MM.1S (cell line): Measurements from ENCODE around the gene PRIMPOL.
A peak's percentile ranks its signal among the peaks of the same experiment; 100 is the strongest.
"Not testable (repeated sequence)": the region's sequence is repeated elsewhere in the genome, so short reads cannot be mapped to it uniquely, and the experiment has no call there.

ENCODE experiments used
- DNase-seq: peaks from one replicate; pipeline ENCODE4 v3.0.0-alpha.2; 2015
- H2AFZ ChIP-seq: fragments of 300-600 bp; sonication (generic); 2 replicates; pipeline ENCODE4 v1.6.0; 2016; ENCODE audit warnings: antibody characterized with exemption, low read length
- H3F3A ChIP-seq: fragments of 300-600 bp; sonication (generic); 2 replicates; pipeline ENCODE4 v1.6.1; 2016; ENCODE audit warnings: mild to moderate bottlenecking, antibody characterized with exemption, low read length, moderate library complexity, mixed read lengths; ENCODE audit not compliant: insufficient read depth
- H3K27ac ChIP-seq: fragments of 300-600 bp; sonication (generic); 2 replicates; pipeline ENCODE4 v1.5.1; 2016; ENCODE audit warnings: mild to moderate bottlenecking, low read length
- H3K27me3 ChIP-seq: fragments of 300-600 bp; sonication (generic); replicated peaks from 2 replicates; pipeline ENCODE4 v1.6.0; 2016; ENCODE audit warnings: low read length; ENCODE audit not compliant: insufficient read depth
- H3K36me3 ChIP-seq: fragments of 300-600 bp; sonication (generic); replicated peaks from 2 replicates; pipeline ENCODE4 v1.6.1; 2016; ENCODE audit warnings: mild to moderate bottlenecking, low read length, mixed read lengths; ENCODE audit not compliant: insufficient read depth
- H3K4me1 ChIP-seq: fragments of 300-600 bp; sonication (generic); 2 replicates; pipeline ENCODE4 v1.6.1; 2016; ENCODE audit warnings: low read length, mixed read lengths
- H3K4me2 ChIP-seq: fragments of 300-600 bp; sonication (generic); 2 replicates; pipeline ENCODE4 v1.6.0; 2016; ENCODE audit warnings: low read depth, low read length
- H3K4me3 ChIP-seq: fragments of 300-600 bp; sonication (generic); 2 replicates; pipeline ENCODE4 v1.5.1; 2016; ENCODE audit warnings: low read length, mixed read lengths
- H3K79me2 ChIP-seq: fragments of 300-600 bp; sonication (generic); 2 replicates; pipeline ENCODE4 v1.6.1; 2016; ENCODE audit warnings: mixed run types, low read length, mixed read lengths
- H3K9ac ChIP-seq: fragments of 300-600 bp; sonication (generic); 2 replicates; pipeline ENCODE4 v1.6.1; 2016; ENCODE audit warnings: low read length, mixed read lengths
- H3K9me2 ChIP-seq: fragments of 300-600 bp; sonication (generic); replicated peaks from 2 replicates; pipeline ENCODE4 v1.6.1; 2016; ENCODE audit warnings: mild to moderate bottlenecking, low read length, mixed read lengths; ENCODE audit not compliant: insufficient read depth
- H3K9me3 ChIP-seq: fragments of 300-600 bp; sonication (generic); replicated peaks from 2 replicates; pipeline ENCODE4 v1.6.1; 2016; ENCODE audit warnings: mild to moderate bottlenecking, low read length, mixed read lengths; ENCODE audit not compliant: insufficient read depth
- H4K20me1 ChIP-seq: fragments of 300-600 bp; sonication (generic); 2 replicates; pipeline ENCODE4 v1.6.1; 2016; ENCODE audit warnings: mild to moderate bottlenecking, low read length, moderate library complexity, mixed read lengths; ENCODE audit not compliant: insufficient read depth
- EZH2 ChIP-seq: fragments of 300-600 bp; sonication (generic); optimal IDR thresholded peaks from 2 replicates; pipeline ENCODE3; 2017; ENCODE audit warnings: low read depth, mild to moderate bottlenecking, antibody characterized with exemption, low read length, mixed read lengths
- EZH2phosphoT487 ChIP-seq: fragments of 300-600 bp; sonication (generic); IDR thresholded peaks from 2 replicates; pipeline ENCODE4 v1.6.1; 2018; ENCODE audit warnings: antibody characterized with exemption, low read length
- TF ChIP-seq, protein P1 (sequence below): fragments of 300-600 bp; sonication (generic); IDR thresholded peaks from 2 replicates; pipeline ENCODE4 v1.5.1; 2016; ENCODE audit warnings: antibody characterized with exemption, low read length, mixed read lengths

PRIMPOL gene

GRCh38 chr4:184649026-184649970, at the start of gene PRIMPOL, which contains the start of gene CASP3:
Gene PRIMPOL, plus strand, starts transcription at chr4:184649738. Its CDS starts 7,403 bp downstream, at chr4:184657141.
Gene CASP3, minus strand, starts transcription at chr4:184649447. Its CDS starts 10,994 bp downstream, at chr4:184638453.
- H3F3A ChIP-seq, result peaks cover 34% of the 10 kb centered on the region
- no peaks in the 10 kb centered on the region for H4K20me1 ChIP-seq
- peak within 1 kb of the TSS; percentile 90 for H3K4me3 ChIP-seq
- H2AFZ ChIP-seq, result peak within 1 kb of the TSS; percentile 79
- peak within 1 kb of the TSS; percentile 90 for H3K9ac ChIP-seq
- no peaks in the 10 kb centered on the region for H3K9me3 ChIP-seq
- peak within 1 kb of the TSS; percentile 74 for H3K27ac ChIP-seq
- DNase-seq, result peak; percentile 94
- H3K9me2 ChIP-seq, result no peaks in the 10 kb centered on the region
- peaks cover 5% of the 10 kb centered on the region; the same call in 1 of the 2 replicates for H3K36me3 ChIP-seq
- no peaks in the 10 kb centered on the region for H3K27me3 ChIP-seq
- TF ChIP-seq EZH2phosphoT487 (no peak), EZH2 (no peak)
- TF ChIP-seq, protein P1, sequence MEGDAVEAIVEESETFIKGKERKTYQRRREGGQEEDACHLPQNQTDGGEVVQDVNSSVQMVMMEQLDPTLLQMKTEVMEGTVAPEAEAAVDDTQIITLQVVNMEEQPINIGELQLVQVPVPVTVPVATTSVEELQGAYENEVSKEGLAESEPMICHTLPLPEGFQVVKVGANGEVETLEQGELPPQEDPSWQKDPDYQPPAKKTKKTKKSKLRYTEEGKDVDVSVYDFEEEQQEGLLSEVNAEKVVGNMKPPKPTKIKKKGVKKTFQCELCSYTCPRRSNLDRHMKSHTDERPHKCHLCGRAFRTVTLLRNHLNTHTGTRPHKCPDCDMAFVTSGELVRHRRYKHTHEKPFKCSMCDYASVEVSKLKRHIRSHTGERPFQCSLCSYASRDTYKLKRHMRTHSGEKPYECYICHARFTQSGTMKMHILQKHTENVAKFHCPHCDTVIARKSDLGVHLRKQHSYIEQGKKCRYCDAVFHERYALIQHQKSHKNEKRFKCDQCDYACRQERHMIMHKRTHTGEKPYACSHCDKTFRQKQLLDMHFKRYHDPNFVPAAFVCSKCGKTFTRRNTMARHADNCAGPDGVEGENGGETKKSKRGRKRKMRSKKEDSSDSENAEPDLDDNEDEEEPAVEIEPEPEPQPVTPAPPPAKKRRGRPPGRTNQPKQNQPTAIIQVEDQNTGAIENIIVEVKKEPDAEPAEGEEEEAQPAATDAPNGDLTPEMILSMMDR, result peak; percentile 22
- H3K4me2 ChIP-seq, result peak within 1 kb of the TSS; percentile 93
- H3K79me2 ChIP-seq, result peaks cover 62% of the 10 kb centered on the region
- peaks cover 29% of the 10 kb centered on the region for H3K4me1 ChIP-seq

GRCh38 chr4:184600982-184601381, 48.6 kb upstream of the PRIMPOL start:
- H3K4me3 ChIP-seq, H2AFZ ChIP-seq, H3K27ac ChIP-seq, H3K9ac ChIP-seq, H3K4me2 ChIP-seq, H3K27me3 ChIP-seq, H3K79me2 ChIP-seq, H4K20me1 ChIP-seq, H3K4me1 ChIP-seq, DNase-seq, H3K36me3 ChIP-seq, H3F3A ChIP-seq, H3K9me3 ChIP-seq, H3K9me2 ChIP-seq: not testable (repeated sequence)

GRCh38 chr4:184602857-184603256, 46.7 kb upstream of the PRIMPOL start:
- not testable (repeated sequence) for H3K4me3 ChIP-seq, H4K20me1 ChIP-seq, H3K9me3 ChIP-seq, DNase-seq, H3K79me2 ChIP-seq, H3K9me2 ChIP-seq, H3K4me2 ChIP-seq, H3K9ac ChIP-seq, H3K27me3 ChIP-seq, H3F3A ChIP-seq, H3K4me1 ChIP-seq, H3K27ac ChIP-seq, H2AFZ ChIP-seq, H3K36me3 ChIP-seq

DNA sequence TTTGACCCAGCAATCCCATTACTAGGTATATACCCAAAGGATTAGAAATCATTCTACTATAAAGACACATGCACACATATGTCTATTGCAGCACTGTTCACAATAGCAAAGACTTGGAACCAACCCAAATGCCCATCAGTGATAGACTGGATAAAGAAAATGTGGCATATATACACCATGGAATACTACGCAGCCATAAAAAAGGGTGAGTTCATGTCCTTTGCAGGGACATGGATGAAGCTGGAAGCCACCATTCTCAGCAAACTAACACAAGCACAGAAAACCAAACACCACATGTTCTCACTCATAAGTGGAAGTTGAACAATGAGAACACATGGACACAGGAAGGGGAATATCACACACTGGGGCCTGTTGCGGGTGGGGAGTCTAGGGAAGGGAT, 42.1 kb upstream of the PRIMPOL start:
- H3K27me3 ChIP-seq, H3K4me1 ChIP-seq, H4K20me1 ChIP-seq, H3K27ac ChIP-seq, H3K9me3 ChIP-seq, DNase-seq, H3K9me2 ChIP-seq, H2AFZ ChIP-seq, H3K79me2 ChIP-seq, H3F3A ChIP-seq, H3K9ac ChIP-seq, H3K4me2 ChIP-seq, H3K36me3 ChIP-seq, H3K4me3 ChIP-seq: not testable (repeated sequence)
